Stimulated activated CD8-positive, alpha-beta memory T cell treated with anti-CD3 and anti-CD28 coated beads, Interleukin-15, amount 100 ng/mL, for 1 hour (primary cell): ENCODE measurements around the gene TLE7.

Experiments
- DNase-seq: peaks from one replicate; pipeline ENCODE4 v3.0.0-alpha.2; 2020; ENCODE audit warnings: low read depth

The TLE7 gene

GRCh38 chr16:71448274-71448866 is 6.5 kb upstream of the TLE7 start:
- DNase-seq = no peak

GRCh38 chr16:71443714-71444113 is 1.9 kb upstream of the TLE7 start:
- DNase-seq = no peak

GRCh38 chr16:71441348-71442050 is 355 bp downstream of the TLE7 start:
- DNase-seq = no peak

- no peak for DNase-seq
These were observed 1.0 kb downstream of the TLE7 start for GRCh38 chr16:71440669-71441347.

- DNase-seq = no peak
These were observed 2.3 kb downstream of the TLE7 start for GRCh38 chr16:71439523-71439922.

- DNase-seq = no peak
These were observed 5.4 kb downstream of the TLE7 start for GRCh38 chr16:71436473-71436872.

GRCh38 chr16:71432906-71433305 is 8.9 kb downstream of the TLE7 start:
- DNase-seq = no peak

- DNase-seq = no peak
These were observed 9.9 kb downstream of the TLE7 start for GRCh38 chr16:71431991-71432390.

GRCh38 chr16:71431176-71431575 is 10.7 kb downstream of the TLE7 start:
- no peak for DNase-seq

GRCh38 chr16:71430744-71431143 is 11.1 kb downstream of the TLE7 start:
- DNase-seq = no peak

- no peak for DNase-seq
These were observed 12.3 kb downstream of the TLE7 start for GRCh38 chr16:71429581-71429980.

- no peak for DNase-seq
These were observed 13.0 kb downstream of the TLE7 start for GRCh38 chr16:71428883-71429282.

GRCh38 chr16:71428385-71428784 is 13.5 kb downstream of the TLE7 start:
- no peak for DNase-seq

GRCh38 chr16:71426880-71427615 is 14.8 kb downstream of the TLE7 start:
- no peak for DNase-seq

GRCh38 chr16:71426069-71426879 is 15.6 kb downstream of the TLE7 start:
- no peak for DNase-seq

GRCh38 chr16:71425746-71426068 is 16.1 kb downstream of the TLE7 start:
- no peak for DNase-seq

GRCh38 chr16:71424626-71425025 is 17.2 kb downstream of the TLE7 start:
- DNase-seq = no peak

GRCh38 chr16:71423865-71424264 is 18.0 kb downstream of the TLE7 start:
- DNase-seq = no peak

GRCh38 chr16:71423016-71423415 is 18.8 kb downstream of the TLE7 start:
- no peak for DNase-seq

- no peak for DNase-seq
These were observed 19.9 kb downstream of the TLE7 start for GRCh38 chr16:71421911-71422310.

GRCh38 chr16:71414038-71414437 is 27.8 kb downstream of the TLE7 start:
- no peak for DNase-seq

GRCh38 chr16:71413341-71413740 is 28.5 kb downstream of the TLE7 start:
- no peak for DNase-seq
